ENCODE measurements around the gene OR8B12. TPM values are rescaled to one million over a fixed set of nuclear protein-coding genes. Genes with fewer than 3 reads are reported as not detected.
"Not testable (repeated sequence)": the region's sequence is repeated elsewhere in the genome, so short reads cannot be mapped to it uniquely, and the experiment has no call there.

Gene OR8B12
- total RNA-seq, 2 donors from 2014 or later: not detected

- H3K27me3 Mint-ChIP-seq: peaks cover 6 to 23% of the 10 kb centered on the region in 2 donors
- no peak overlapping the region for H3K27ac Mint-ChIP-seq
Observed at GRCh38 chr11:124551987-124552386, 8.5 kb upstream of the OR8B12 start.

GRCh38 chr11:124551189-124551588 is 7.7 kb upstream of the OR8B12 start:
- H3K9me3 Mint-ChIP-seq: peaks cover 2% of the 10 kb centered on the region
- H3K4me3 Mint-ChIP-seq: no peak overlapping the region
- peaks cover 2 to 24% of the 10 kb centered on the region in 2 donors for H3K27me3 Mint-ChIP-seq
- DNase-seq (ENCODE audit: low spot score) (no peak), ATAC-seq (no peak)
- no peaks in the 10 kb centered on the region for H3K4me1 Mint-ChIP-seq (ENCODE audit: low read depth in 2 of 2)
- H3K27ac Mint-ChIP-seq: no peak overlapping the region
- H3K36me3 Mint-ChIP-seq: no peaks in the 10 kb centered on the region

More at GRCh38 chr11:124551987-124552386, 8.5 kb upstream of the OR8B12 start:
- no peak for ATAC-seq
- Mint-ChIP-seq H3K9me3 (peaks cover 2% of the 10 kb centered on the region), H3K4me3 (no peak overlapping the region), H3K4me1 (ENCODE audit: low read depth in 2 of 2) (no peaks in the 10 kb centered on the region), H3K36me3 (no peaks in the 10 kb centered on the region)
- no peak for DNase-seq (ENCODE audit: low spot score)

GRCh38 chr11:124543145-124543544 is 309 bp downstream of the OR8B12 start:
- H3K27ac Mint-ChIP-seq: no peak overlapping the region
- H3K4me1 Mint-ChIP-seq (ENCODE audit: low read depth in 2 of 2): no peaks in the 10 kb centered on the region
- peaks cover 6% of the 10 kb centered on the region for H3K9me3 Mint-ChIP-seq
- H3K4me3 Mint-ChIP-seq: no peak overlapping the region
- peak in 1 of 2 donors; percentile 24 for ATAC-seq
- H3K36me3 Mint-ChIP-seq: peaks cover 4% of the 10 kb centered on the region
- DNase-seq (ENCODE audit: low spot score): no peak
- peaks cover 23 to 62% of the 10 kb centered on the region in 2 donors for H3K27me3 Mint-ChIP-seq

- Mint-ChIP-seq H3K27ac (no peak overlapping the region), H3K9me3 (peaks cover 6% of the 10 kb centered on the region)
Observed at GRCh38 chr11:124541204-124541603, 2.2 kb downstream of the OR8B12 start.

GRCh38 chr11:124538019-124538418 is 5.4 kb downstream of the OR8B12 start:
- H3K27ac Mint-ChIP-seq: no peak overlapping the region
- no peak overlapping the region for H3K4me3 Mint-ChIP-seq
- no peak for ATAC-seq
- peaks cover 15 to 40% of the 10 kb centered on the region in 2 donors for H3K27me3 Mint-ChIP-seq
- peaks cover 4% of the 10 kb centered on the region for H3K9me3 Mint-ChIP-seq
- peaks cover 1% of the 10 kb centered on the region for H3K36me3 Mint-ChIP-seq
- no peak for DNase-seq (ENCODE audit: low spot score)
- no peaks in the 10 kb centered on the region for H3K4me1 Mint-ChIP-seq (ENCODE audit: low read depth in 2 of 2)

More at GRCh38 chr11:124541204-124541603, 2.2 kb downstream of the OR8B12 start:
- Mint-ChIP-seq H3K27me3 (peaks cover 25 to 53% of the 10 kb centered on the region in 2 donors), H3K4me3 (no peak overlapping the region), H3K4me1 (ENCODE audit: low read depth in 2 of 2) (no peaks in the 10 kb centered on the region), H3K36me3 (peaks cover 4% of the 10 kb centered on the region)
- no peak for ATAC-seq
- no peak for DNase-seq (ENCODE audit: low spot score)

- ATAC-seq (no peak), DNase-seq (ENCODE audit: low spot score) (no peak)
- Mint-ChIP-seq H3K4me1 (ENCODE audit: low read depth in 2 of 2) (no peaks in the 10 kb centered on the region), H3K9me3 (peaks cover 2% of the 10 kb centered on the region), H3K36me3 (no peaks in the 10 kb centered on the region), H3K4me3 (no peak overlapping the region), H3K27ac (no peak overlapping the region), H3K27me3 (peaks cover 15 to 36% of the 10 kb centered on the region in 2 donors)
Observed at GRCh38 chr11:124536520-124536919, 6.9 kb downstream of the OR8B12 start.

- Mint-ChIP-seq H3K4me1 (ENCODE audit: low read depth in 2 of 2) (no peaks in the 10 kb centered on the region), H3K9me3 (peaks cover 2% of the 10 kb centered on the region), H3K36me3 (no peaks in the 10 kb centered on the region), H3K4me3 (no peak overlapping the region), H3K27me3 (peaks cover 12 to 29% of the 10 kb centered on the region in 2 donors), H3K27ac (no peak overlapping the region)
- DNase-seq (ENCODE audit: low spot score) (no peak), ATAC-seq (no peak)
Observed at GRCh38 chr11:124535552-124536232, 7.8 kb downstream of the OR8B12 start.

GRCh38 chr11:124534051-124534450 is 9.4 kb downstream of the OR8B12 start:
- Mint-ChIP-seq H3K27ac (no peak overlapping the region), H3K9me3 (peaks cover 2% of the 10 kb centered on the region)

GRCh38 chr11:124533626-124534025 is 9.8 kb downstream of the OR8B12 start:
- H3K9me3 Mint-ChIP-seq: peaks cover 2% of the 10 kb centered on the region
- H3K4me3 Mint-ChIP-seq: no peak overlapping the region
- no peaks in the 10 kb centered on the region for H3K4me1 Mint-ChIP-seq (ENCODE audit: low read depth in 2 of 2)
- H3K27me3 Mint-ChIP-seq: peaks cover 8 to 24% of the 10 kb centered on the region in 2 donors
- H3K36me3 Mint-ChIP-seq: peaks cover 8% of the 10 kb centered on the region
- no peak overlapping the region for H3K27ac Mint-ChIP-seq
- peak in 1 of 2 donors; percentile 20 for ATAC-seq
- no peak for DNase-seq (ENCODE audit: low spot score)

More at GRCh38 chr11:124534051-124534450, 9.4 kb downstream of the OR8B12 start:
- H3K4me1 Mint-ChIP-seq (ENCODE audit: low read depth in 2 of 2): no peaks in the 10 kb centered on the region
- peaks cover 11 to 24% of the 10 kb centered on the region in 2 donors for H3K27me3 Mint-ChIP-seq
- no peak for DNase-seq (ENCODE audit: low spot score)
- no peak overlapping the region for H3K4me3 Mint-ChIP-seq
- ATAC-seq: peak in 1 of 2 donors; percentile 20
- H3K36me3 Mint-ChIP-seq: peaks cover 4% of the 10 kb centered on the region

GRCh38 chr11:124520550-124520854 is 23.0 kb downstream of the OR8B12 start:
- DNase-seq (ENCODE audit: low spot score) (no peak), ATAC-seq (no peak)
- Mint-ChIP-seq H3K36me3 (no peaks in the 10 kb centered on the region), H3K4me3 (no peak overlapping the region), H3K27me3 (peaks cover 11 to 29% of the 10 kb centered on the region in 2 donors), H3K9me3 (peaks cover 2% of the 10 kb centered on the region), H3K27ac (no peak overlapping the region), H3K4me1 (ENCODE audit: low read depth in 2 of 2) (peaks cover 0 to 8% of the 10 kb centered on the region in 2 donors)

GRCh38 chr11:124519850-124520549 is 23.5 kb downstream of the OR8B12 start:
- Mint-ChIP-seq H3K27ac (no peak overlapping the region), H3K9me3 (peaks cover 2% of the 10 kb centered on the region), H3K36me3 (no peaks in the 10 kb centered on the region), H3K27me3 (peaks cover 13 to 29% of the 10 kb centered on the region in 2 donors), H3K4me1 (ENCODE audit: low read depth in 2 of 2) (peaks cover 0 to 8% of the 10 kb centered on the region in 2 donors), H3K4me3 (no peak overlapping the region)
- DNase-seq (ENCODE audit: low spot score): no peak
- no peak for ATAC-seq

- Mint-ChIP-seq H3K27me3 (peaks cover 11 to 23% of the 10 kb centered on the region in 2 donors), H3K27ac (no peak overlapping the region), H3K9me3 (peaks cover 2% of the 10 kb centered on the region), H3K36me3 (no peaks in the 10 kb centered on the region), H3K4me3 (no peak overlapping the region), H3K4me1 (ENCODE audit: low read depth in 2 of 2) (peaks cover 0 to 8% of the 10 kb centered on the region in 2 donors)
- DNase-seq (ENCODE audit: low spot score) (no peak), ATAC-seq (no peak)
Observed at GRCh38 chr11:124518989-124519451, 24.4 kb downstream of the OR8B12 start.

GRCh38 chr11:124517314-124517713 is 26.1 kb downstream of the OR8B12 start:
- DNase-seq (ENCODE audit: low spot score) (no peak), ATAC-seq (no peak)
- H3K36me3 Mint-ChIP-seq: no peaks in the 10 kb centered on the region
- peaks cover 2% of the 10 kb centered on the region for H3K9me3 Mint-ChIP-seq
- peaks cover 10 to 19% of the 10 kb centered on the region in 2 donors for H3K27me3 Mint-ChIP-seq
- H3K27ac Mint-ChIP-seq: no peak overlapping the region
- peaks cover 0 to 8% of the 10 kb centered on the region in 2 donors for H3K4me1 Mint-ChIP-seq (ENCODE audit: low read depth in 2 of 2)
- H3K4me3 Mint-ChIP-seq: no peak overlapping the region

- not testable (repeated sequence) for ATAC-seq
- H3K27me3 Mint-ChIP-seq: peaks cover 6 to 12% of the 10 kb centered on the region in 2 donors
Observed at GRCh38 chr11:124514675-124515074, 28.8 kb downstream of the OR8B12 start.

More at GRCh38 chr11:124514675-124515074, 28.8 kb downstream of the OR8B12 start:
- not testable (repeated sequence) for H3K9me3 Mint-ChIP-seq; H3K4me1 Mint-ChIP-seq (ENCODE audit: low read depth in 2 of 2); H3K4me3 Mint-ChIP-seq; H3K27ac Mint-ChIP-seq; H3K36me3 Mint-ChIP-seq; DNase-seq (ENCODE audit: low spot score)

Data from natural killer cell treated with Interleukin-12 subunit alpha and Interleukin-12 subunit beta and Interleukin-15 and Interleukin-18, amount 100 ng/mL, for 72 hours (primary cell).